ENCODE data around the gene RAI14. TPM values are rescaled to one million over a fixed set of nuclear protein-coding genes. Genes with fewer than 3 reads are reported as not detected.

Gene RAI14
- total and polyA plus RNA-seq, 2 donors (not counting 3 experiments of a cell fraction or from before 2014, with no cell fraction given): 114 to 369 TPM

DNA sequence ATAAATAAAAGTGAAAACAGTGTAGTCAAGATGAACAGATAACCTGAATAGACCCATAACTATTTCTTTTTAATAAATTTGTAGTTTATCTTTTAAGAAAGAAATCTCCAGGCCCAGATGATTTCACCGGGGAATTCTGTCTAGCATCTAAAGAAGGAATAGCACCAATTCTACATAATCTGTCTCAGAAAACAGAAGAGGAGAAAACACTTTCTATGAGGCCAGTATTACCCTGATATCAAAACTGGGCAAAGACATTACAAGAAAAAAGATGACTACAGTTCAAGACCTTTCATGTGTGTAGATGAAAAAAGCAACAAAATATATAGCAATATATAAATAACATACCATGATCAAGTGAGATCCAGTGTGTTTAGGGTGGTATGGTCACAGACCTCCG, 214.3 kb downstream of the RAI14 start:
- CTCF ChIA-PET: interaction anchor here (1.1 to 2.4 kb wide), 2 partner anchors 26 to 28 kb away, joined by 3 to 12 read pairs; no protein-coding TSS in a partner anchor

More for the DNA sequence above, 214.3 kb downstream of the RAI14 start:
- TF ChIP-seq GATA2 (IDR thresholded peaks at IDR 0.05; ENCODE audit: insufficient read depth, insufficient read length, low read depth, low read length) (no peak), POLR2A (IDR thresholded peaks at IDR 0.05; ENCODE audit: low read depth, low read length) (no peak), FOS (IDR thresholded peaks at IDR 0.05; ENCODE audit: borderline replicate concordance, insufficient read depth, low read length) (no peak), JUN (IDR thresholded peaks at IDR 0.05; ENCODE audit: borderline replicate concordance, insufficient read depth, insufficient read length, low read depth) (no peak), MYC (IDR thresholded peaks at IDR 0.05; ENCODE audit: low read depth, low read length) (no peak), CTCF (IDR thresholded peaks at IDR 0.05; ENCODE audit: extremely low read depth in 1 of 2, insufficient read depth in 1 of 2, low read depth in 1 of 2, low read length in 2 of 2) (no peak), MAX (IDR thresholded peaks at IDR 0.05; ENCODE audit: insufficient read depth, insufficient read length) (no peak), EZH2 (IDR thresholded peaks at IDR 0.05; ENCODE audit: borderline replicate concordance, low read depth, low read length, severe bottlenecking) (no peak), POLR2AphosphoS5 (IDR thresholded peaks at IDR 0.05; ENCODE audit: insufficient read depth, low read depth, low read length) (no peak)
- Histone ChIP-seq H2AFZ (ENCODE audit: low read depth, low read length) (no peak overlapping the region), H3K27me3 (ENCODE audit: control insufficient read depth in 2 of 2, insufficient read depth in 2 of 2, low read length in 2 of 2) (no peaks in the 10 kb centered on the region), H3K4me1 (ENCODE audit: control insufficient read depth, extremely low read depth, insufficient read depth, low read length) (no peaks in the 10 kb centered on the region), H3K4me3 (replicated peaks in 1 of 3; ENCODE audit: insufficient read depth in 1 of 3, low read depth in 1 of 3, low read length in 3 of 3) (no peak overlapping the region), H4K20me1 (replicated peaks; ENCODE audit: control insufficient read depth, extremely low read depth, insufficient read depth, low read length) (no peaks in the 10 kb centered on the region), H3K79me2 (ENCODE audit: control insufficient read depth, insufficient read depth, low read length) (no peaks in the 10 kb centered on the region), H3K9me3 (replicated peaks; ENCODE audit: control insufficient read depth, insufficient read depth, low read length) (no peaks in the 10 kb centered on the region), H3K36me3 (ENCODE audit: control insufficient read depth in 2 of 2, extremely low read depth in 1 of 2, insufficient read depth in 2 of 2, low read length in 2 of 2) (no peaks in the 10 kb centered on the region), H3K9me1 (replicated peaks; ENCODE audit: control insufficient read depth, extremely low read depth, insufficient read depth, low read length) (no peaks in the 10 kb centered on the region), H3K27ac (ENCODE audit: insufficient read depth, low read depth, low read length) (no peak overlapping the region), H3K9ac (replicated peaks; ENCODE audit: extremely low read depth, insufficient read depth, low read length) (no peak overlapping the region), H3K4me2 (ENCODE audit: insufficient read depth, low read length) (no peak overlapping the region)
- dilution Hi-C loops (cut with MboI; ENCODE audit: extremely low pct_ligation_motif_present, low sequenced_read_pairs) (no loop called here), intact Hi-C loops (cut with micrococcal nuclease) (no loop called here)
- FAIRE-seq: no peak
- no peak for DNase-seq (ENCODE audit: low read depth, low spot score)
- POLR2A ChIA-PET: no interaction called here
- BruUV-seq (replicated peaks): no TSS peak

All from endothelial cell of umbilical vein (primary cell).